ENCODE results near the gene GPATCH1.
"Not testable (repeated sequence)": the region's sequence is repeated elsewhere in the genome, so short reads cannot be mapped to it uniquely, and the experiment has no call there.

Gene GPATCH1

GRCh38 chr19:33114312-33114711 is 33.3 kb downstream of the GPATCH1 start:
- DNase-seq (ENCODE audit: low read depth in 1 of 2, low spot score in 1 of 2) = no peak

GRCh38 chr19:33117501-33117900 is 36.5 kb downstream of the GPATCH1 start:
- no peak for DNase-seq (ENCODE audit: low read depth in 1 of 2, low spot score in 1 of 2)

DNA sequence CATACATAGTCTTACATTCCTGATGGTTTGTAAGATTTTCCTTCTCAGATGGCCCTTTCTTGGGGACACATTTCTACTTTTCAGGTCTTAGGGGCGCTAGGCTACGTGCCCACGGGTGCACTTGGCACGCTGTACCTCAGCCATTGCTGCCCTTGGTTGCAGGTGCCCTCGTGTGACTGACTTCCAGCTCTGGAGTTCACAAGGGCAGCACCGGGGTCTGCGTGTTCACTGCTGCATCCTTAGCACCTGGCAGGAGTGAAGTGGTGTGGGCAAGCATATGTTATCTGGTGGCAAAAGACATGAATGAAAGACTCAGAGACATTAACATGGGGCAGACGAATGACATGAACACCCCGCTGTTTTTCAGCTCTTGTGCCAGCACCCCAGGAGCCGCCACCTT is 37.7 kb downstream of the GPATCH1 start:
- no peak for DNase-seq (ENCODE audit: low read depth in 1 of 2, low spot score in 1 of 2)

DNA sequence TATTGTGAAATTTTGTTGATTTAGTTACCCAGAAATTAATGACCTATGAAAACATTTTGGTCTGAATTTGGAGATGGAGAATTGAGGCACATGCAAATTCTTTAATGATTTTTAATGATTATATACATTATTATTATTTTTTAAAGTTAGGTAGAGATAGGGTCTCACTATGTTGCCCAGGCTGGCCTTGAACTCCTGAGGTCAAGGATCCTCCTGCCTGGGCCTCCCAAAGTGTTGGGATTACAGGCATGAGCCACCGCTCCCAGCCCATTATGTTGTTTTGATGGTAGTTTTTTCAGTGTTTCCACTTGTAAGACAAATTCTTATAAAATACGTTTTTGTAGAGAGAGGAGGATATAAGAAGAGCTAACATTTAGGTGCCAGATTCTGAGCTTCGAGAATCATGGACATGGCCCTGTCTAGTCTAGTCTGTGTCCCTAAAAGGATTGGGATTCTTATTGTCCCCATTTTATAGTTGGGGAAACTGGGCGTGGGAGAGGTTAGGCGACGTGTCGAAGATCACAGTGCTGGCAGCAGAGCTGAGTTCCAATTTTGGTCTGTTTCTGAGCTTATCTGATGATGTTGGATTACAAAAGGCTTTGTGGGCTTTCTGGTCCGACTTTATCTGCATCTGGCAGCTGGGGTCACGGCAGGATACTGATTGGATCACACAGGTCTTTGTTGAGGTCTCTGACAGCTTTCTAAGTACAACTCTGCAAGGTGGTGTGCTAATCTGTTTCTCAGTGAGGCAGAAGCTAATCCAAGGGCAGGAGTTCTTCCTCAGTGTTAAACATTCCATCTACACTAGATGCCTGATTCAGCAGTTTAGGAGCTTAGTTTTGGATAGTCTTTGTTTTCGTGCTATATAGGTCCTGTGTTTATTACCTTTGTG is 43.5 kb downstream of the GPATCH1 start:
- no peak for DNase-seq (ENCODE audit: low read depth in 1 of 2, low spot score in 1 of 2)

DNA sequence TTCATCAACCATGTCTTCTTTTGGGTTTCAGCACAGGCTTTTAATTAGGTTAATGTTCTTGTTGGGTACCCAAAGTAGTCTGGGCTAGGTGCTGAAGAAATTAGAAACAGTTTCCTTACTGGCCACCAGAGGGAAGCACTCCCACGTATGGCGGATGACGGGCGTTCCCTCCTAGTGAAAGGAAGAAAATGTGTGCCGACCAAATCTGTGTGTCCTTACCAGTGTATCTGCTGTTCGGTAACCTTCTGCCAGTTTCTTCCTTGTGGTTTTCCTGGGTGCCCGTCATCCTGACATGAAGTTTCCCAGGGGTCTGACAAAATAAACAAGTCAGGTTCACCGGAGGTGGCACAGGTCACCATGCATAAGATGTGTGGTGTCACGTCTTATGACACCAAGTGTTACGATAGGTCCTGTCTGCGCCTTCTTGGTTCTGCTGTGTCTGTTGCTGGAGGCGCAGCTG is 45.0 kb downstream of the GPATCH1 start:
- DNase-seq (ENCODE audit: low read depth in 1 of 2, low spot score in 1 of 2) = peak; percentile 9 to 47

DNA sequence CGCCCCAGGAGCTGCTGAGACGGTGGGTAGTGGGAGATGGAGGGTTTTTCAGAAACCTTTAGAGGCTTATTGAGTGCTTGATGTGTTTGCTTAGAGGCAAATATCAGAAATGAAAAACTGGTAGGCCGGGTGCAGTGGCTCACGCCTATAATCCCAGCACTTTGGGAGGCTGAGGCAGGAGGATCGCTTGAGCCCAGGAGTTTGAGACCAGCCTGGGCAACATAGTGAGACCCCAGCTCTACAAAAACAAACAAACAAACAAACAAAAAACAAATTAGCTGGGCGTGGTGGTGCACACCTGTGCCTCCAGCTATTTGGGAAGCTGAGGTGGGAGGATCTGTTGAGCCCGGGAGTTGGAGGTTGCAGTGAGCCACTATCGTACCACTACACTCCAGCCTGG is 45.7 kb downstream of the GPATCH1 start:
- DNase-seq (ENCODE audit: low read depth in 1 of 2, low spot score in 1 of 2) = not testable (repeated sequence)

DNA sequence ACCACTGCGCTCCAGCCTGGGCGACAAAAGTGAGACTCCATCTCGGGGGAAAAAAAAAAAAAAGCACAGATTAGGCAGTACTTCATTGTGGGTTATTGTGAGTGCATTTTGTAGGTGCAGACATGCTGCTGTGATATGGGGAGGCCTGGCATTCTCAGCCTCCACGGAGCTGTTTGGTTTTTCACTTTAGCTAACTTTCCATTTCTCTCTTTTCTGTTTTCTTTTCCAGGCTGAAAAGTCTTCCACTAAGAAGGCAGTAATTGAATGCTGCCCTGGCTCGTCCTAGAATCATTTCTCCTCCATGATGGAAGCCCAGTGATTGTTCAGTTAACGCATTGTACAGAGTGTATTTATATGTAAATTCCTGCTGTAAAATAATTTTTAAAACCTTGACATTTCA is 48.9 kb downstream of the GPATCH1 start:
- no peak for DNase-seq (ENCODE audit: low read depth in 1 of 2, low spot score in 1 of 2)

DNA sequence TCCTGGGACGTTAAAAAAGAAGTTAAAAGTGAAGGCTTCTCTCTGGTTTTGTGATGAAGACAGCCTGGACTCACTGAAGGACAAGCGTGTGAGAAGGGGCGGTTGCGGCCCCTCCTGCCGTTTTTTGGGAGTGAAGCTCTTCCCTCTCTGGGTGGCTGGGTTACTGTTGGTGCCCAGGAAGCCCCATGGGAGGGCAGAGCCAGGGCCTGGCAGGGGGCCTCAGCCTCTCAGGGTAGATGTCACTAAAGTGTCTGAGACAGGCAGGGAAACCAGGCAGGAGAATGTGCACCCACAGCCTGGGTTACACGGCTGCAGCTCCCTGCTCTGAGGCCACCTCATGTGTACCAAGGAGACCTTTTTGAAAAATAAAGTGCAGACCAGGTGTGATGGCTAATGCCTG is 49.5 kb downstream of the GPATCH1 start:
- DNase-seq (ENCODE audit: low read depth in 1 of 2, low spot score in 1 of 2) = no peak

GRCh38 chr19:33132021-33132420 is 51.0 kb downstream of the GPATCH1 start, which contains the start of gene WDR88:
Gene WDR88 (plus strand): TSS chr19:33132114. CDS start chr19:33132170, 56 bp downstream.
- DNase-seq (ENCODE audit: low read depth in 1 of 2, low spot score in 1 of 2) = no peak

DNA sequence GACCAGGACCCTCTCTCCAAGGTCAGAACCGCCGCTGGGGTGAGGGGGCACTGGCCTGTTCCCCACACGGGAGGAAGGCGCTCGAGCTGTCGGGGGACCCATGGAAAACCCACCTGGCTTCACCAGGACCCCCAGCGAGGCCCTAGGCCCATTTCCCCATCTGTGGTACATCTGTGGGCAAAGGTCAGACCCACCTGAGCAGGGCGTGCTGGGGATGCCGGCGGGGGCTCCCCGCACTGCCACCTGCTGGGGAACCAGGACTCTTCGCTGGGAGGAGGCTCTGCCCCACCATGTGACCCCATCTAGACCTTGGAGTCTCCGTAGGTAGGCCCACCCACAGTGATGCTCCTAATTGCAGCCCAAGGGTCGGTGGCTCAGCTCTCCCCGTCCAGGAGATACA is 51.4 kb downstream of the GPATCH1 start:
- DNase-seq (ENCODE audit: low read depth in 1 of 2, low spot score in 1 of 2) = no peak

GRCh38 chr19:33133438-33134031 is 52.6 kb downstream of the GPATCH1 start:
- no peak for DNase-seq (ENCODE audit: low read depth in 1 of 2, low spot score in 1 of 2)

- DNase-seq (ENCODE audit: low read depth in 1 of 2, low spot score in 1 of 2) = peak; percentile 9 to 39
These were observed 53.6 kb downstream of the GPATCH1 start for GRCh38 chr19:33134571-33135041.

- DNase-seq (ENCODE audit: low read depth in 1 of 2, low spot score in 1 of 2) = no peak
These were observed 58.2 kb downstream of the GPATCH1 start for GRCh38 chr19:33139165-33139564.

GRCh38 chr19:33143897-33144405 is 63.0 kb downstream of the GPATCH1 start:
- peak in 1 of 2 donors; percentile 50 for DNase-seq (ENCODE audit: low read depth in 1 of 2, low spot score in 1 of 2)

- DNase-seq (ENCODE audit: low read depth in 1 of 2, low spot score in 1 of 2) = no peak
These were observed 65.2 kb downstream of the GPATCH1 start for GRCh38 chr19:33146209-33146608.

DNA sequence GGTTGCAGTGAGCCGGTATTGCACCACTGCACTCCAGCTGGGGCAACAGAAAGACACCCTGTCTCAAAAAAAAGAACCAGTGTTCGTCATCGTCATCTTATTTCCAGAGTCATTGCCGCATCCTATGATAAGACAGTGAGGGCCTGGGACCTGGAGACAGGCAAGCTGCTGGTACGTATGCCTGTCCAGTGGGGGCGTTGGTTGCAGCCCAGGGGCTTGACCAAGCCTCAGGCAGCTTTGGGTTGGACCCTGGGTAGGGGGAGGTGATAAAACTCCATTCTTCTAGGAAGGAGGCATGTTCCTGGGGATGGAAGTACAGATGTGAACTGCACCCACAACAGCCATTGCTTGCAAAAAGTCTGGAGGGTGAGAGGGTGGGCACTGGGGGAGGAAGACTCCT is 66.6 kb downstream of the GPATCH1 start:
- DNase-seq (ENCODE audit: low read depth in 1 of 2, low spot score in 1 of 2) = no peak

- DNase-seq (ENCODE audit: low read depth in 1 of 2, low spot score in 1 of 2) = no peak
These were observed 70.0 kb downstream of the GPATCH1 start for GRCh38 chr19:33150852-33151518.

GRCh38 chr19:33152176-33152575 is 71.2 kb downstream of the GPATCH1 start:
- DNase-seq (ENCODE audit: low read depth in 1 of 2, low spot score in 1 of 2) = no peak

GRCh38 chr19:33152625-33153024 is 71.6 kb downstream of the GPATCH1 start:
- DNase-seq (ENCODE audit: low read depth in 1 of 2, low spot score in 1 of 2) = not testable (repeated sequence)

GRCh38 chr19:33154313-33154712 is 73.3 kb downstream of the GPATCH1 start:
- not testable (repeated sequence) for DNase-seq (ENCODE audit: low read depth in 1 of 2, low spot score in 1 of 2)

GRCh38 chr19:33156334-33156733 is 75.4 kb downstream of the GPATCH1 start:
- no peak for DNase-seq (ENCODE audit: low read depth in 1 of 2, low spot score in 1 of 2)

Data from activated CD4-positive, alpha-beta T cell treated with anti-CD3 and anti-CD28 coated beads, Interleukin-2, amount 50 U/mL, for 24 hours (primary cell).